Prostate gland (tissue), 2 donors: ENCODE measurements around the gene RNF168.

Source experiments
- CTCF ChIP-seq, 4 experiments: fragments of 200-600 bp in 2 of 4; fragments of 450-650 bp in 2 of 4; sonication (generic) in 2 of 4; IDR thresholded peaks; 1 replicate in 3 of 4; 2 replicates in 1 of 4; pipeline ENCODE4 v1.5.1; 2016 to 2019; ENCODE audit warnings: antibody characterized with exemption in 4 of 4, mild to moderate bottlenecking in 2 of 4, moderate library complexity in 2 of 4
- POLR2A ChIP-seq: fragments of 450-650 bp; IDR thresholded peaks from one replicate; pipeline ENCODE4 v1.6.1; 2016; ENCODE audit warnings: antibody characterized with exemption, mild to moderate bottlenecking
- POLR2AphosphoS5 ChIP-seq: sonication (generic); formaldehyde crosslinking; IDR thresholded peaks from one replicate; pipeline ENCODE4 v1.6.1; 2017; ENCODE audit warnings: antibody characterized with exemption

GRCh38 chr3:196523841-196524240 lies 20.3 kb upstream of the RNF168 start:
- no peak for TF ChIP-seq CTCF (IDR thresholded peaks at IDR 0.05)
- no peak for TF ChIP-seq POLR2A
- no peak for TF ChIP-seq POLR2AphosphoS5
